Activated CD8-positive, alpha-beta memory T cell treated with anti-CD3 and anti-CD28 coated beads for 1 hour (primary cell): ENCODE data around the gene CAP1.

Experiments
- DNase-seq, 2 donors: peaks; one replicate each; pipeline ENCODE4 v3.0.0-alpha.2; 2020; ENCODE audit warnings: low read depth in 1 of 2; ENCODE audit errors: extremely low read depth in 1 of 2

Gene CAP1

GRCh38 chr1:40058097-40058452 is 17.5 kb downstream of the CAP1 start:
- no peak for DNase-seq

GRCh38 chr1:40058453-40059337 is 18.2 kb downstream of the CAP1 start:
- DNase-seq, result no peak

GRCh38 chr1:40059338-40059959 is 18.9 kb downstream of the CAP1 start:
- DNase-seq, result no peak

GRCh38 chr1:40059960-40060750 is 19.6 kb downstream of the CAP1 start:
- DNase-seq, result no peak

- DNase-seq, result no peak
Observed at GRCh38 chr1:40064797-40065499, 24.4 kb downstream of the CAP1 start.

GRCh38 chr1:40067023-40067422 is 26.5 kb downstream of the CAP1 start:
- no peak for DNase-seq

- DNase-seq, result no peak
Observed at GRCh38 chr1:40067851-40068250, 27.3 kb downstream of the CAP1 start.

- DNase-seq, result no peak
Observed at GRCh38 chr1:40072142-40072541, 31.6 kb downstream of the CAP1 start.

GRCh38 chr1:40073062-40073461 is 32.5 kb downstream of the CAP1 start:
- DNase-seq, result no peak

- DNase-seq, result no peak
Observed at GRCh38 chr1:40075266-40075665, 34.7 kb downstream of the CAP1 start.

GRCh38 chr1:40076895-40077312 is 36.4 kb downstream of the CAP1 start:
- DNase-seq, result no peak

GRCh38 chr1:40078512-40079333 is 38.2 kb downstream of the CAP1 start:
- DNase-seq, result no peak

GRCh38 chr1:40079774-40080400 is 39.4 kb downstream of the CAP1 start:
- DNase-seq, result no peak

- DNase-seq, result no peak
Observed at GRCh38 chr1:40081871-40082270, 41.3 kb downstream of the CAP1 start.

- DNase-seq, result peak in 1 of 2 donors; percentile 9
Observed at GRCh38 chr1:40084750-40085149, 44.2 kb downstream of the CAP1 start.

- no peak for DNase-seq
Observed at GRCh38 chr1:40090652-40091355, 50.3 kb downstream of the CAP1 start.

GRCh38 chr1:40092241-40092640 is 51.7 kb downstream of the CAP1 start:
- DNase-seq, result no peak

- no peak for DNase-seq
Observed at GRCh38 chr1:40092706-40093639, 52.4 kb downstream of the CAP1 start.
